CD8-positive, alpha-beta memory T cell (primary cell): ENCODE results near the gene ESR2. TPM values are rescaled to one million over a fixed set of nuclear protein-coding genes. Genes with fewer than 3 reads are reported as not detected.

ENCODE experiments used
- CTCF ChIA-PET: fragments of 350-600 bp; sonication (Branson Sonifier 250); formaldehyde crosslinking; loops from one replicate; lab custom pipeline; 2021; ENCODE audit warnings: antibody characterized with exemption; lab: Charles Lee
- POLR2A ChIA-PET: fragments of 350-600 bp; sonication (Branson Sonifier 250); formaldehyde crosslinking; loops from one replicate; lab custom pipeline; 2021; ENCODE audit warnings: antibody characterized with exemption; lab: Charles Lee
- DNase-seq, 5 donors: peaks; one replicate each; pipeline versions ENCODE4 v3.0.0 to v3.0.0-alpha.2; 2020 to 2022; ENCODE audit warnings: mixed read lengths in 1 of 5
- H3K27ac ChIP-seq: one replicate; pipeline ENCODE4 v1.7.0; 2013; ENCODE audit warnings: low read depth, mild to moderate bottlenecking, low read length, moderate library complexity
- H3K27me3 ChIP-seq: 2 replicates; pipeline ENCODE4 v1.7.0; 2013; ENCODE audit warnings: low read length, mild to moderate bottlenecking; ENCODE audit not compliant: insufficient read depth, poor library complexity, severe bottlenecking
- H3K36me3 ChIP-seq: 2 replicates; pipeline ENCODE4 v1.7.0; 2013; ENCODE audit warnings: mild to moderate bottlenecking, low read length, moderate library complexity; ENCODE audit not compliant: insufficient read depth
- H3K4me1 ChIP-seq: 2 replicates; pipeline ENCODE4 v1.7.0; 2013; ENCODE audit warnings: mild to moderate bottlenecking, low read length, moderate library complexity; ENCODE audit not compliant: insufficient read depth
- H3K4me3 ChIP-seq: 2 replicates; pipeline ENCODE4 v1.7.0; 2013; ENCODE audit warnings: mild to moderate bottlenecking, low read length
- H3K9me3 ChIP-seq: 2 replicates; pipeline ENCODE4 v1.7.0; 2013; ENCODE audit warnings: mild to moderate bottlenecking, low read length
- H3K27ac Mint-ChIP-seq, 8 donors: one replicate each; pipeline ENCODE4 v1.8.0; 2020 to 2021; ENCODE audit warnings: mixed read lengths in 8 of 8, mild to moderate bottlenecking in 6 of 8, inconsistent platforms in 3 of 8, moderate library complexity in 3 of 8
- H3K27me3 Mint-ChIP-seq, 2 donors: one replicate each; pipeline ENCODE4 v1.8.0; 2020 to 2021; ENCODE audit warnings: mixed read lengths in 2 of 2, mild to moderate bottlenecking in 1 of 2, moderate library complexity in 1 of 2
- H3K36me3 Mint-ChIP-seq, 3 donors: one replicate each; pipeline ENCODE4 v1.8.0; 2020 to 2021; ENCODE audit warnings: mixed read lengths in 3 of 3, inconsistent platforms in 1 of 3, mild to moderate bottlenecking in 1 of 3
- H3K4me1 Mint-ChIP-seq, 3 donors: one replicate each; pipeline ENCODE4 v1.8.0; 2020 to 2021; ENCODE audit warnings: mixed read lengths in 3 of 3, inconsistent platforms in 1 of 3, mild to moderate bottlenecking in 1 of 3
- H3K4me3 Mint-ChIP-seq, 7 donors: one replicate each; pipeline ENCODE4 v1.8.0; 2020 to 2021; ENCODE audit warnings: mixed read lengths in 7 of 7, mild to moderate bottlenecking in 6 of 7, moderate library complexity in 4 of 7, inconsistent platforms in 2 of 7
- H3K9me3 Mint-ChIP-seq, 5 donors: one replicate each; pipeline ENCODE4 v1.8.0; 2020 to 2022; ENCODE audit warnings: mixed read lengths in 5 of 5, mild to moderate bottlenecking in 3 of 5, moderate library complexity in 2 of 5, inconsistent platforms in 1 of 5
- polyA plus RNA-seq: library from polyadenylated mRNA; unstranded; fragments of 300-500 nt; fragmentation: Illumina TruSeq; gene quantifications from one replicate; pipeline ENCODE4 v1.2.3, GENCODE V29; 2021
- total RNA-seq, 2 experiments: library from RNA; stranded (reverse); gene quantifications; one replicate each; pipeline ENCODE4 v1.2.3, GENCODE V29; 2021

The ESR2 gene
- total and polyA plus RNA-seq, 3 experiments from 2014 or later = 0.31 to 0.93 (median 0.74) TPM

- Mint-ChIP-seq H3K27ac (peak overlapping the region in 6 of 8 donors; percentile 27 to 74 (median 54)), H3K4me1 (peaks cover 36 to 65% (median 43%) of the 10 kb centered on the region in 3 donors), H3K27me3 (peaks cover 0 to 4% of the 10 kb centered on the region in 2 donors), H3K4me3 (no peak overlapping the region), H3K36me3 (peaks cover 0 to 88% (median 8%) of the 10 kb centered on the region in 3 donors), H3K9me3 (no peaks in the 10 kb centered on the region)
- no peaks in the 10 kb centered on the region for H3K27me3 ChIP-seq
- H3K4me3 ChIP-seq = no peak overlapping the region
- POLR2A ChIA-PET = no interaction called here
- CTCF ChIA-PET = no interaction called here
- no peaks in the 10 kb centered on the region for H3K9me3 ChIP-seq
- H3K27ac ChIP-seq = no peak overlapping the region
- peaks cover 3% of the 10 kb centered on the region for H3K36me3 ChIP-seq
- peaks cover 18% of the 10 kb centered on the region for H3K4me1 ChIP-seq
- no peak for DNase-seq
These were observed 95.7 kb downstream of the ESR2 start for GRCh38 chr14:64198486-64198885.

- peaks cover 34 to 66% (median 38%) of the 10 kb centered on the region in 3 donors for H3K4me1 Mint-ChIP-seq
- H3K4me3 Mint-ChIP-seq = no peak overlapping the region
These were observed 96.2 kb downstream of the ESR2 start for GRCh38 chr14:64197996-64198395.

GRCh38 chr14:64196814-64197411 is 97.3 kb downstream of the ESR2 start:
- peaks cover 0 to 4% of the 10 kb centered on the region in 2 donors for H3K27me3 Mint-ChIP-seq
- Histone ChIP-seq H3K4me1 (peaks cover 18% of the 10 kb centered on the region), H3K9me3 (no peaks in the 10 kb centered on the region), H3K4me3 (no peak overlapping the region), H3K27me3 (no peaks in the 10 kb centered on the region), H3K27ac (no peak overlapping the region), H3K36me3 (peaks cover 3% of the 10 kb centered on the region)
- peak overlapping the region in 5 of 8 donors; percentile 9 to 54 (median 32) for H3K27ac Mint-ChIP-seq
- H3K4me3 Mint-ChIP-seq = no peak overlapping the region
- ChIA-PET CTCF (no interaction called here), POLR2A (no interaction called here)
- DNase-seq = no peak
- H3K9me3 Mint-ChIP-seq = no peaks in the 10 kb centered on the region
- H3K36me3 Mint-ChIP-seq = peaks cover 0 to 88% (median 13%) of the 10 kb centered on the region in 3 donors
- peaks cover 35 to 67% (median 36%) of the 10 kb centered on the region in 3 donors for H3K4me1 Mint-ChIP-seq

More at GRCh38 chr14:64197996-64198395, 96.2 kb downstream of the ESR2 start:
- DNase-seq = no peak
- no peaks in the 10 kb centered on the region for H3K9me3 Mint-ChIP-seq
- CTCF ChIA-PET = no interaction called here
- POLR2A ChIA-PET = no interaction called here
- no peak overlapping the region for H3K27ac ChIP-seq
- no peak overlapping the region for H3K4me3 ChIP-seq
- H3K36me3 Mint-ChIP-seq = peaks cover 0 to 88% (median 8%) of the 10 kb centered on the region in 3 donors
- H3K27me3 ChIP-seq = no peaks in the 10 kb centered on the region
- H3K27ac Mint-ChIP-seq = peak overlapping the region in 4 of 8 donors; percentile 32 to 88 (median 38)
- H3K36me3 ChIP-seq = peaks cover 3% of the 10 kb centered on the region
- peaks cover 0 to 4% of the 10 kb centered on the region in 2 donors for H3K27me3 Mint-ChIP-seq
- peaks cover 18% of the 10 kb centered on the region for H3K4me1 ChIP-seq
- no peaks in the 10 kb centered on the region for H3K9me3 ChIP-seq

GRCh38 chr14:64196056-64196455 is 98.1 kb downstream of the ESR2 start:
- peaks cover 0 to 4% of the 10 kb centered on the region in 2 donors for H3K27me3 Mint-ChIP-seq
- H3K4me3 Mint-ChIP-seq = no peak overlapping the region
- CTCF ChIA-PET = no interaction called here
- Histone ChIP-seq H3K36me3 (peaks cover 3% of the 10 kb centered on the region), H3K9me3 (no peaks in the 10 kb centered on the region), H3K27me3 (no peaks in the 10 kb centered on the region), H3K4me1 (peaks cover 18% of the 10 kb centered on the region), H3K4me3 (no peak overlapping the region), H3K27ac (no peak overlapping the region)
- DNase-seq = no peak
- no peaks in the 10 kb centered on the region for H3K9me3 Mint-ChIP-seq
- peak overlapping the region in 5 of 8 donors; percentile 50 to 90 (median 86) for H3K27ac Mint-ChIP-seq
- POLR2A ChIA-PET = no interaction called here
- peaks cover 36 to 69% (median 38%) of the 10 kb centered on the region in 3 donors for H3K4me1 Mint-ChIP-seq
- H3K36me3 Mint-ChIP-seq = peaks cover 0 to 88% (median 17%) of the 10 kb centered on the region in 3 donors

- Histone ChIP-seq H3K4me1 (peaks cover 18% of the 10 kb centered on the region), H3K9me3 (no peaks in the 10 kb centered on the region), H3K27ac (no peak overlapping the region), H3K36me3 (peaks cover 8% of the 10 kb centered on the region), H3K27me3 (no peaks in the 10 kb centered on the region), H3K4me3 (no peak overlapping the region)
- peak overlapping the region in 3 of 7 donors; percentile 3 to 42 (median 35) for H3K4me3 Mint-ChIP-seq
- CTCF ChIA-PET = no interaction called here
- H3K27ac Mint-ChIP-seq = peak overlapping the region in 7 of 8 donors; percentile 63 to 90 (median 86)
- peaks cover 0 to 87% (median 23%) of the 10 kb centered on the region in 3 donors for H3K36me3 Mint-ChIP-seq
- DNase-seq = no peak
- POLR2A ChIA-PET = interaction anchor here (0.7 kb wide), 1 partner anchor 419 kb away, joined by 3 read pairs; no protein-coding TSS in a partner anchor
- no peaks in the 10 kb centered on the region for H3K9me3 Mint-ChIP-seq
- H3K27me3 Mint-ChIP-seq = peaks cover 0 to 4% of the 10 kb centered on the region in 2 donors
- peaks cover 36 to 69% (median 40%) of the 10 kb centered on the region in 3 donors for H3K4me1 Mint-ChIP-seq
These were observed 99.0 kb downstream of the ESR2 start for GRCh38 chr14:64195199-64195598.

GRCh38 chr14:64194404-64194803 is 99.8 kb downstream of the ESR2 start:
- CTCF ChIA-PET = no interaction called here
- Histone ChIP-seq H3K4me1 (peaks cover 18% of the 10 kb centered on the region), H3K27ac (no peak overlapping the region), H3K27me3 (no peaks in the 10 kb centered on the region), H3K4me3 (no peak overlapping the region), H3K9me3 (no peaks in the 10 kb centered on the region), H3K36me3 (peaks cover 8% of the 10 kb centered on the region)
- no peak for DNase-seq
- Mint-ChIP-seq H3K27ac (peak overlapping the region; percentile 34 to 90 (median 86)), H3K9me3 (no peaks in the 10 kb centered on the region), H3K36me3 (peaks cover 0 to 95% (median 26%) of the 10 kb centered on the region in 3 donors), H3K4me1 (peaks cover 36 to 69% (median 40%) of the 10 kb centered on the region in 3 donors), H3K27me3 (peaks cover 0 to 4% of the 10 kb centered on the region in 2 donors), H3K4me3 (peak overlapping the region in 1 of 7 donors; percentile 42)
- POLR2A ChIA-PET = no interaction called here

- H3K4me1 Mint-ChIP-seq = peaks cover 36 to 65% (median 40%) of the 10 kb centered on the region in 3 donors
These were observed 100.3 kb downstream of the ESR2 start for GRCh38 chr14:64193821-64194220.

GRCh38 chr14:64191756-64192155 is 102.4 kb downstream of the ESR2 start:
- Mint-ChIP-seq H3K4me1 (peaks cover 24 to 47% (median 32%) of the 10 kb centered on the region in 3 donors), H3K4me3 (no peak overlapping the region), H3K27me3 (no peaks in the 10 kb centered on the region), H3K36me3 (peaks cover 8 to 94% (median 33%) of the 10 kb centered on the region in 3 donors), H3K9me3 (no peaks in the 10 kb centered on the region), H3K27ac (peak overlapping the region in 3 of 8 donors; percentile 2 to 73 (median 22))
- no peak for DNase-seq
- CTCF ChIA-PET = interaction anchor here (1.3 kb wide), 1 partner anchor 10 kb away, joined by 3 read pairs; no protein-coding TSS in a partner anchor
- H3K4me1 ChIP-seq = peaks cover 18% of the 10 kb centered on the region
- H3K36me3 ChIP-seq = peaks cover 22% of the 10 kb centered on the region
- no peaks in the 10 kb centered on the region for H3K9me3 ChIP-seq
- H3K27ac ChIP-seq = no peak overlapping the region
- H3K27me3 ChIP-seq = no peaks in the 10 kb centered on the region
- POLR2A ChIA-PET = no interaction called here
- H3K4me3 ChIP-seq = no peak overlapping the region

More at GRCh38 chr14:64193821-64194220, 100.3 kb downstream of the ESR2 start:
- Mint-ChIP-seq H3K9me3 (no peaks in the 10 kb centered on the region), H3K4me3 (no peak overlapping the region), H3K27me3 (peaks cover 0 to 4% of the 10 kb centered on the region in 2 donors), H3K27ac (peak overlapping the region in 7 of 8 donors; percentile 27 to 90 (median 79)), H3K36me3 (peaks cover 0 to 95% (median 26%) of the 10 kb centered on the region in 3 donors)
- ChIA-PET CTCF (no interaction called here), POLR2A (no interaction called here)
- Histone ChIP-seq H3K9me3 (no peaks in the 10 kb centered on the region), H3K4me1 (peaks cover 18% of the 10 kb centered on the region), H3K4me3 (no peak overlapping the region), H3K36me3 (peaks cover 7% of the 10 kb centered on the region), H3K27ac (no peak overlapping the region), H3K27me3 (no peaks in the 10 kb centered on the region)
- no peak for DNase-seq
